NCI-H2227 (cell line): ENCODE results near the gene VSIG2.

Experiments used
- DNase-seq: peaks from one replicate; lab custom pipeline; 2025; ENCODE audit not compliant: unreplicated experiment; lab: John Stamatoyannopoulos, UW

The VSIG2 gene

DNA sequence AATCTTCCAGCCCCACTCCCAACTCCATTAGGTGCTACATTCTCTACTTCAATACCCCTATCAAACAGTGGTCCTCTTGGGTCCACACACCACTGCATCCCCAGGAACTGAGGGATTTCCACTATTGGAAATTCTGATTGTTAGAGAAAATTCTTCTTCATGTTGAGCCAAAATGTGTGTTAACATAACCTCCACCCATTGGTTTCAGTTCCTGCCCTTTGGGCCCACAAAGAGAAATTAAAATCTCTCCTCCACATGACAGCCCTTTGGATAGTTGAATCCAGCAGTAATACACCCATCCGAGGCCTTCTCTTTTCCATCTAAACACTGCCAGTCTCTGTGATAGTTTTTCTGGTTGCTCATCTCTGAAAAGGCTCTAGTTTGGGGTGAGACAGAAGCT, 2.1 kb downstream of the VSIG2 start:
- DNase-seq, result no peak

DNA sequence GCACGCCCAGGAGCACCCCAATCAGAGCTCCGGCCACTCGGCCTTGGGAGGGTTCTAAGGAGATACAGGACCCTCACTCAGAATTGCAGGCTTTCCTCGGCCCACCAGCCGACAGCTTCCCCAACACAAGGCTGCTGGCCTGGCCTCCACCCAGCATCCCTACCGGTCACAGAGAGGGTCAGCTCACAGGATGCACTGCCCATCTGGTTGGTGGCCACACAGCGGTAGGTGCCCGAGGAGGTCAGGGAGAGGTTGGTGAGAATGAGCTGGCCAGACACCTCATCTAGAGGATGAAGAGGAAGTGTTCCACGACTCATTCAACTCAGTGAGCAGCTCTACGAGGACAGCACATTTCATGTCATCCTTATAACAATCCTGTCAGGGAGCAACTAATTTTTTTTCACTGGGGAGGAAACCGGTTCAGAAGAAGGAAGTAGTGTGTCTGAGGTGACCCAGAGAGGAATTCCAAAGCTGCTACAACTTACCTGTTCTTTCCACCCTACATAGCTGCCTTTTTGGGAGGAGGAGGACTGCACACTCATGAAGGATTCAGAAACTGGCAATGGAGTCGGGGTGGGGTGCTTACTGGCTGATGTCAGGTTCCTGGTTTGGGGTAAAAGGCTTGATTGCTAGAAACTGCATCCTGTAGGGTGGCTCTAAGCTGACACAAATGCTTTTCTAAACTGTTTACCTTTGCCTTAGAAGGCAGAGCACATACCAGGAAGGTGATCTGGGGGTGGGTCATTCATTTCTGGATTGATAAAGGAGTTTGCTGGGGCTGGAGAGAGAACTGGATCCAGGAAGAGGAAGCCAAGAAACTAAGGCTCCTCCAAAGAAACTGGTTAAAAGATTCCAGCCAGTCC, 3.3 kb downstream of the VSIG2 start:
- no peak for DNase-seq

DNA sequence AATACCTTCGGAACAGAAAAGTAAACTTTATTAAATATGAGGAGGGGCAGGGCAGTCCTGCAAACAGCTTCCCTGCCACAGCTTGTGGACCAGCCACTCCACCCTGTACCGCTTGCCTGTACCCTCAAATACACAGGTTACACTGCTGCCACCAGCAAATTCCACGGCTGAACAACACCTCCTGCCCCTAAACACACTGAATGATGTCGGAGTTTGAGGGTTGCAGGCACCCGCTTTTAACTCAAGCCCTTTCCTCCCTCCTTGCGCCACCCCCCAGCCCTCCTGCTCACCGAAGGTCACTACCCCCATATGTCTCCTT, 4.0 kb downstream of the VSIG2 start:
- no peak for DNase-seq

DNA sequence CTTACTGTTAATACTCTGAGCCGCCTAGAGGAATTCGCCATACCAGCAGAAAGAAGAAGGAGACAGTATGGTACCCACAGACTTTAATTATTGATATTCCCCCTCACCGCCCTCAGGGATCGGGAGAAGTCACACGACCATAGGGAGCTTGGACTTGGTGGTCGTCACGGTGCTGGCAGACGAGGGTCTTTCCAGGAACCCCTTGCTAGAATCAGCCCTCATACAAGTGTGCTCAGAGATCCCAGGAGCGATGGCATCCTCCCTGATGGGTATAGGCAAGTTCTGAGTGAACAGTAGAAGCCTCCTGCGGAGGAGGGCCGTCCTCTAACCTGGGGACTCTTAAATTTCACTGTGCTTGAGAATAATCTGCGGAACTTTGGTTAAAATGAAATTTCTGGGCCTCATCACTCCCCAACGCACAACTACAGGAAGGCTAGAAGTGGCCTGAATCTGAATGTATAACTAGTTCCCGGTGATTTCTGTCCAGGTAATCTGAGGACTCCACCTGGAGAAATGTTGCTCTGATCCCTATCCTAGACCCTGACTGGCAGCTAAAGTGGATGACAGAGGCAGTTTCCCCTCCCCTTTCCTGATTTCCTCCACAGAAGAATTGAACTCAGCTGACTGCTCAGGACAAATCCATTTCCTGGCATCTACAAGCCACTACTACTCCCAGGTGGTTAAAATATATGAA, 4.5 kb downstream of the VSIG2 start:
- DNase-seq, result no peak

DNA sequence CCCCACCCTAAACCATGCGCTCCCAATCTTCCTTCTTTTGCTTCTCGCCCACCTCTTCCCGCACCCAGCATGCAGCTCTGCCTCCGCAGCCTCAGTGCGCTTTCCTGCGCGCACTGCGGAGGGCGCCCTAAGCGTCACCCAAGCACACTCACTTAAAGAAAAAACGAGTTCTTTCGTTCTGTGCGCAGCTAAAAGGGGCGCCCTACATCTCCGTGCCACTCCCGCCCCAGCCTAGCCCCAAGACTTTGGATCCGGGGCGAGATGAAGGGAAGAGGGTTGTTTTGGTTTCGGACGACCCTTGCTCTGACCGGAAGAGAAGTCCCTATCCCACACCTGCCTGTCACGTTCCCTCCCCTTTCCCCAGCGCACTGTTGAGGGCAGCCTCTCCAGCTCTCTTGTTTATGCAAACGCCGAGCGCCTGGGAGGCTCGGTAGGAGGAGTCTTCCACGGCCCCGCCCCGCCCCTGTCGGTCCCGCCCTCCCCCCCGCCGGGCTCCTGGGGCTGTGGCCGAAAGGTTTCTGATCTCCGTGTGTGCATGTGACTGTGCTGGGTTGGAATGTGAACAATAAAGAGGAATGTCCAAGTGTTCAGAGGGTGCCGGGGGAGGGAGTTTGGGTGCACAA, 5.3 kb downstream of the VSIG2 start:
- DNase-seq, result no peak

GRCh38 chr11:124745835-124746620, 6.0 kb downstream of the VSIG2 start:
- no peak for DNase-seq

GRCh38 chr11:124745270-124745834, 6.7 kb downstream of the VSIG2 start:
- DNase-seq, result no peak

DNA sequence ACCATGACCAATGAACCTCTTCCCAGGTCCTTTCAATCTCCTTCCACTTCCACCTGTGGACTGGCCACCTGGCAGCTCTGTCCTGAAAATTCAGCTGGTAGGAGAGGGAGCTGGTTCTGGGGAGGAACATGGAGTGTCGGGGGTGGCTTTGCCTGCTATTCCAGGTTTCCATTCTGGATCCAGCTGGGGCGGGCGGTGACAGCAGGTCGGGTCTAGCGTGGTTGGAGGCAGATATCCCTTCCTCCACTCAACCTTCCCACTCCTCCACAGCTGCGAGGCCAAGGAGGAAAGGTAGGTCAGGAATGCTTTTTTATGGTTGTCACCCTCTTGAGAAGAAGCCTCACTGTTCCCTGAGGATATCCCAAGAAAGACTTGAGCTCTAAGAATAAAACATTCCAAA, 9.0 kb downstream of the VSIG2 start:
- DNase-seq, result no peak

- no peak for DNase-seq
These were observed 9.5 kb downstream of the VSIG2 start for GRCh38 chr11:124742555-124742954.

DNA sequence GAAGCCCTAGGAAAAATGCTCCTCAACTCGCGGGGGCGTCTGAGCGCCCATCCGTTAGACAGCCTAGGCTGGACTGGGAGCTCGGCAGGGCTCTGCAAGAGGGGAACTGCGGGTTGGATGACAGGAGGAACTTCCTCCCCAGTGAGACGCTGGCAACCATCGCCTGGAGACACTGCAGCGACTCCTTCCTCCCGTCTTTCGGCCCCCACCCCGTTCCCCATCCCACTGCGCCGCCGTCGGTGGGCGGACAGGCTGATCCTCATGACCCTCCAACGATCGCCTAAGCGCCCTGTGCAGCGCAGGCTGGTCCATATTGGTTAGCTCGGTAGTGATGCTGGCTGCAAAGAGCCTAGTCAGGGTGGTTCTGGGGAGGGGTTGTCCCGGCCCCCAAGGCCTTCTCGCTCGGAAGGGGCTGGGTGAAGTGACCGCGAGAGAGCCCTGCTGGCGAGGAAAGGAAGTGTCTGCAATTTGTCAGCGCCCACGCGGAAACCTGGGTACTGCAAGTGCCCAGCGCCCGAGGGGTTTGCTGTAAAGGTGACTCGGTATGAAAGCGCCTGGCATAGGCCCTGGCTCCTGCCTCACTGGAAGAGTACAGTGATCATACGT, 11.7 kb downstream of the VSIG2 start:
- DNase-seq, result peak; percentile 60

DNA sequence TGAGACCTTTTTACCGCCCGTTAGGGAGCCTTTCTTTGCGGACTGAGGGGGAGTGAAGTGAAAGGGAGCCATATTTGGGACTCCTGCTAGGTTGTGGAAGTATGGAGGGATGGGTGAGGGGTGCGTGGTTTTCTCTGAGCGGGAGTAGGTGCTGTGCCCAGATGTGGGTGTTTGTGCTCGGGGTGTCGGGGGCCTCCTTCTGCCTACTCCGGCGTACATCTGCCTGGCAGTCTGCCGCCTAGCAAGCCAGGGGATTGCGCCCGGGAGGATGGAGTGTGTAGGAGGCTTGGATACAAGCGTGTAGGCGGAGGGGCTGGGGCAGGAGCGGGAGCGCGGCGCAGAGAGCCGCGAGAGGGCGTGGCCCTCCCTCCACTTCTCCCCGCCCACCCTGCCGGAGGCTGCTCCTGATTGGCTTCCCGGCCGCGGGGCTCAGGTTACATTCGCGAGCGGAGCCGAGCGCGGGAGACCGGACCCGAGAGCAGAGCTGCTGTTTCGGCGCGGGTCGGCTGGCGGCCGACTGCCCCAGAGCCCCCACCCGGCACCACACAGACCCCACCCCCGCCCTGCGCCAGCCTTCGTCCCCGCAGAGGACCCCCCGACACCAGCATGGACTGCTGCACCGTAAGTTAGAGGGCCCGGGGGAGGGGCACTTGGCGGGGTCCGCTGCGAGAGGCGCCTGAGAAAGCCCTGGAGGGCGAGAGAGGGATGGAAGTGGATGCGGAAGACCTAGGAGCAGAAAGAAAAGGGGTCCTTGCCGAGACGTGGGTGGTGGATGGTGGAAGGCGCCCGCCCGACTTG, 12.4 kb downstream of the VSIG2 start, which contains the start of gene NRGN:
Gene NRGN (plus strand): TSS at position 464 of the 798 bp plus-strand sequence. CDS start 143 bp downstream, at position 607.
- DNase-seq, result peak; percentile 94

DNA sequence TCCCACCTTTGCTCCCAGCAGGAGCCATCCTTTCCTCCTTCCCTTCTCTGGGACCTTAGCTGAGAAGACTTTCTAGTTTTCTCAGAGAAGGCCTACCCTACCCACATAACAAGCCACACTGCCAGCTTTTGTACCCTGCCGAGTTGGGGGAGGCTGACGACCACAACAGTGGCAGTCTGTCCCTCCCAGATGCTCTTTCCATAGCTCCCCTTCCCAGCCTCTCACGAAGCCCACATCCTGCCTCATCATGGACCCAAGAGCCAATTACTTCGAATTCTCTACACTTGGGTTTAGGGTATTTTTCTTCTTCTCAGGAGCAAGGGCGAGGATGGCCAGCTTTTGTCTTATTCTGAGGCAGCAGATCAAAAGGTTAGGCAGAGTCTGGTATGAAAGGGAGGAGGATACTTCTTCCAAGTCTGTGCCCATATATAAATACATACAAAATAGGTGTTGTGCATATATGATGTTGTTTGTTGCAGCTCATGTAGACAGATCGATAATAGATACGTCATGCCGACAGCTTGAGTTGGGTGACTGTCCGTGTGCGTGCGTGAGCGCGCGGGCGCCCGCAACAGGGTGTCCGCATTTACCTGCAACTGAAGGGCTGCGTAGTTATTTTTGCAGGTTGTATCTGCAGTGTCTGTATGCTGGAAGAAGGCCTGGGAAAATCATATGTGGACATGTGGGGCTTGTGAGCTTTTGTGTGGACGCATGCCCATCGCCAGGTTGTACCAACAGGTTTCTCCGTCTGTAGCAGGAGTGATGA, 13.2 kb downstream of the VSIG2 start:
- DNase-seq, result no peak

DNA sequence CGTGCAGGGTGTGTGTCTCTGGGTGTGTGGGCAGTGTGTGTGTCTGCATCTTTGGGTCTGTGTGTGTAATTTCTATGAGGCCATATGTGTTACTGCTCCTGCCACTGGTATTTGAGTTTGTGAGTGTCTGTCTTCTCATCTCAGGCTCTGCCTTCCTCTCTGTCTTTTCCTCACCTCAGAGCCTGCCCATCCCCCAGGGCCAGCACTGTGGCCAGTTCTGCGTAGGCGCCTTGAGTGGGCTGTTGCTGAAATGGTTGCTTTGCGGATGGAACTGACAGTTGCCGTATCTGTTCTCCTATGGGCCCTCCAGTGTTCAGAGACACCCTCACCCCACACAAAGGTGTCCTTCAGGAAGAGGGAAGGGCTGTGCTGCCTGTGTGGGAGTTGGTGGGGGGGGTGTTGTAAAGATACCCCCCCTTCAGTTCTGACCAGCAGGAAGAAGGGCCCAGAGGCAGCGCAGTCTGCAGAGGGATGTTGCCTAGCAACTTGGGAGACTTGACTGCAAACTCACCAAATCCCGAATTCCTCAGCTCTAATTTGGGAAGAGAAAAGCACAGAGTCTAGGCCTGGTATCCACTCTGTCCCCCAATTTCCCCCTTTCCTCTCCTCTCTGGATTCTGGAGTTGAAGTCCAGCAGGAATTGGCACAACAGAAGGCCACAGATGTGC, 14.3 kb downstream of the VSIG2 start:
- no peak for DNase-seq

- DNase-seq, result no peak
These were observed 15.3 kb downstream of the VSIG2 start for GRCh38 chr11:124736736-124737135.

DNA sequence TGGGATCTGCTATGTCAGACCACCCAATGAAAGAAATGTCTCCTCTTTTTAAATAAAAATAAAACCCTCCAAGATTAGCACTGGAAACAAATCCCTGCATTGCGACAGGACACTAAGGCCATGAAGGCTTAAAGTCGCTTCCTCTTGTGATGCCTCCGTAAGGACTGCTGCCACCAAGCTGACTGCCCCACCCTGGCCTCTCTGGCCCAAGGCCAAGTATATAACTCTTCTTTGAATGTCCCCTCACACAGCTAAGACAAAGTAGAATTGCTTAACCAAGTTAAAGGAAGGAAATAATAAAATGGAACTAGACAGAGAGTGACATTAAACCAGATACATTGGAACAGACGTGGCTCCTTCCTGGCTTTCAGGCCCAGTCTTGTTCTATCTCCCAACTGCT, 19.8 kb downstream of the VSIG2 start:
- DNase-seq, result no peak

DNA sequence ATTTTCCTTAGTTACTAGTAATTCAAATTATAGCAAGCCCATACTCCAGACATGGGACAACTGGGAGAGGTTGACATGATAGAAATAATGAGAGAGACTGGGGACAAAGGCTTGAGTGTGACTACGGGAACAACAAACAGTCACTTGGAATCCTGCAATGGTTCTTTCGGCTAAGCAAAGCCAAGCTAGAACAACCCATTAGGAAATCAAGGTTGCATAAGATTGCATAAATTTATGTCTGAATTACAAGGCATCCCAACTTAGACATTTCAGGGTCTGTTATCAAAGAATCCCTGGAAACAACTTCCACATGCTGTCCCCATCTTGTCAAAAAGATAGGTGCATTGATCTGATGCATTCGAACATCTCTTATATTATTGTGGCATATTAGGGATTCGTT, 22.5 kb downstream of the VSIG2 start:
- no peak for DNase-seq

DNA sequence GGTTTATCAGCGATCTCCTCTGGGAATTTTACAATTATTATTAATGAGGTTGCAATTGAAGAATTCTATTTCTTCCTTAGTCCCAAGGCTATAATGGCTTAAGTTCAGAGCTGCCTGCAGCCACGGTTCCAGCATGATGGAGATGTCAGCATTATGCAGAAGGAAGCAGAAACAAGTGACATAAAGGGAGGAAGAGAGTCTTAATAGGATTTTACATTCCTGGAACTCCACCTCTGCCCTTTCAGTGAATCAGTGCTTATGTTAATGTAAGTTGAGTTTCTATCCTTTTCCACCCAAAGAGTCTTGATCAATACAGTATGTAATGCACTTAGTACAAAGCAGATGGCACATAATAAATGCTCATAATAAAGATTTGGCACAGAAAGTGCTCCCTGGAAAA, 23.9 kb downstream of the VSIG2 start:
- DNase-seq, result no peak

DNA sequence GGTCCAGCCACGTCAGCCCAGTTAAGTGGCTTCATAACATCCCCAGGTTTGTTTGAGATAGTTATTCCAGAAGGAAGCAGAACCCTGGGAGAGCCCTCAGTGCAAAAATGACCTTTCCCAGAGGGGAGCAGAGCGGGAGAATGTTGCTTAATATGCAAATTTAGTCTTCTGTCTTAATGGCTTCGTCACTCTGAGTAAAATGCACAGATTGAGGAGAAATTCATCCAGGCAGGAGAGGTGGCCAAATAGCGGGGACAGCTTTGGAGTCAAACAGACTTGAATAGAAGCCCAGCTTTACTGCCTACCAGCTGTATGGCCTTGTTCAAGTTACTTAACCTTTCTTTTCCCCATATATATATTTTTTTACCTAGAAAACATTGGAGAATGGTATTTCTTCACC, 24.6 kb downstream of the VSIG2 start:
- DNase-seq, result no peak

DNA sequence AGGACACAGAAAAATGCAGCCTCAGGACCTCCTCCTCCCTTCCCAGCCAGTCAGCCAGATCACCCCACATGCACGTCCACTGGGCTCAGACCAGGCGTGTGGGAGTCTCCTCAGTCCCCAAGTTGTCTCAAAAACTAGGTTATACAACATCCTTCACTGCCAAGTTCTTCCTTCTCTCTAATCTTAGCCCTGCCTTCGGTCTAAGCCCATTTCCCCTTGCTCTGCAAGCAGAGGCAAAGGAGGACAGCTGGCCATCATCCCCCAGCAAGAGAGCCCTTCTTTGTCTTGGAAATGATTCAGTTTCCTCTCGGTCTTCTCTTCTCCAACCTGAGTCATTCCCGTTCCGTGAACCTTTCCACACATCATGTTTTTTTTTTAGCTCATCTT, 26.3 kb downstream of the VSIG2 start:
- no peak for DNase-seq
